ENCODE measurements around the gene FBXO11.

The FBXO11 gene

GRCh38 chr2:47744074-47744473, 162.2 kb downstream of the FBXO11 start:
- Histone ChIP-seq H3K27ac (no peak overlapping the region), H3K36me3 (no peaks in the 10 kb centered on the region), H3K4me1 (no peaks in the 10 kb centered on the region), H3K9me3 (peaks cover 3 to 9% (median 7%) of the 10 kb centered on the region in 3 donors), H3K27me3 (peaks cover 0 to 4% of the 10 kb centered on the region in 2 donors), H3K4me3 (no peak overlapping the region)
- DNase-seq, result no peak
- TF ChIP-seq, protein P1, sequence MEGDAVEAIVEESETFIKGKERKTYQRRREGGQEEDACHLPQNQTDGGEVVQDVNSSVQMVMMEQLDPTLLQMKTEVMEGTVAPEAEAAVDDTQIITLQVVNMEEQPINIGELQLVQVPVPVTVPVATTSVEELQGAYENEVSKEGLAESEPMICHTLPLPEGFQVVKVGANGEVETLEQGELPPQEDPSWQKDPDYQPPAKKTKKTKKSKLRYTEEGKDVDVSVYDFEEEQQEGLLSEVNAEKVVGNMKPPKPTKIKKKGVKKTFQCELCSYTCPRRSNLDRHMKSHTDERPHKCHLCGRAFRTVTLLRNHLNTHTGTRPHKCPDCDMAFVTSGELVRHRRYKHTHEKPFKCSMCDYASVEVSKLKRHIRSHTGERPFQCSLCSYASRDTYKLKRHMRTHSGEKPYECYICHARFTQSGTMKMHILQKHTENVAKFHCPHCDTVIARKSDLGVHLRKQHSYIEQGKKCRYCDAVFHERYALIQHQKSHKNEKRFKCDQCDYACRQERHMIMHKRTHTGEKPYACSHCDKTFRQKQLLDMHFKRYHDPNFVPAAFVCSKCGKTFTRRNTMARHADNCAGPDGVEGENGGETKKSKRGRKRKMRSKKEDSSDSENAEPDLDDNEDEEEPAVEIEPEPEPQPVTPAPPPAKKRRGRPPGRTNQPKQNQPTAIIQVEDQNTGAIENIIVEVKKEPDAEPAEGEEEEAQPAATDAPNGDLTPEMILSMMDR (IDR thresholded peaks at IDR 0.05), result no peak
- intact Hi-C loops (cut with DNase I; ENCODE audit: low total_unique reads), result no loop called here

DNA sequence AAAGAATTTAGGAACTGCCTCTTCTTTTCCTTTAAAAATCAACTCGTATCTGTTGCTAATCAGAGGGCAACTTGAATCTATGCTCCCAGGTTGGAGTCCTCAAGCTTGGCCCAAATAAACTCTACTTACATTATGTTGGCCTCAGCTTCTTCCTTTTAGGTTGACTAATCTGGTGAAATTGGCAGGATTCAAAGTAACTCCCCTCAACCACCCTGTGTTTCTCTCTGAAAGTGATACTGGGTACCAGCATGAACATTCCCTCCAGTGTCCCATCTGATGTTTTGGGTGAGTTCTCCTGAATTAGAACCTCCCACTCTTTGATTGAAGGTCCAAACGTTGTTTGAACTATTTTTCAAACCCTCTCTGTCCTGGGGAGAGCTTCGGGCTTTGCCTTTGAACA, 164.7 kb downstream of the FBXO11 start:
- H3K36me3 ChIP-seq, result no peaks in the 10 kb centered on the region
- TF ChIP-seq, protein P1 (IDR thresholded peaks at IDR 0.05), result no peak
- peaks cover 0 to 4% of the 10 kb centered on the region in 2 donors for H3K27me3 ChIP-seq
- no peak overlapping the region for H3K4me3 ChIP-seq
- H3K27ac ChIP-seq, result no peak overlapping the region
- no peaks in the 10 kb centered on the region for H3K9me3 ChIP-seq
- no peaks in the 10 kb centered on the region for H3K4me1 ChIP-seq
- intact Hi-C loops (cut with DNase I; ENCODE audit: low total_unique reads), result no loop called here
- no peak for DNase-seq

DNA sequence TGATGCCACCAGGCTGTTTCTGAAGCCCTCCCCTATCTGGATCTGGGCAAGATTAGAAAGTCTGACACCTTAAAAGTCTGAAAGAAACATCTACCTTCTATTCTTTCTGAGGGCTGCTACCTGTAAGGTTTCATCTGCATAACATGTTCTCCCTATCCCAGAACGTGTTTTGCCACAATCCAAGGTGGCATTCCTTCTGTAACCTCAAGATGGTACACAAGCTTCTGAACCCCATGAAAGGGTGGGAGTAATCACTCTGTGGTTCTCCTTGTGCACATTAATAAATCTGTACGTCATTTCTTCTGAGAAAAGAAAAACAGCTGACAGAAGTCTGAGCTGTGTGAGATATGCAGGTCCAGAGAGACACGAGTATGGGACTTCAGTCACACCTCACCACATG, 165.2 kb downstream of the FBXO11 start:
- no peak overlapping the region for H3K27ac ChIP-seq
- DNase-seq, result no peak
- intact Hi-C loops (cut with DNase I; ENCODE audit: low total_unique reads), result no loop called here
- no peak overlapping the region for H3K4me3 ChIP-seq
- TF ChIP-seq, protein P1 (IDR thresholded peaks at IDR 0.05), result no peak
- no peaks in the 10 kb centered on the region for H3K36me3 ChIP-seq
- no peaks in the 10 kb centered on the region for H3K4me1 ChIP-seq
- H3K9me3 ChIP-seq, result no peaks in the 10 kb centered on the region
- peaks cover 0 to 4% of the 10 kb centered on the region in 2 donors for H3K27me3 ChIP-seq

All from tibial artery (tissue), 4 donors.